BLaER1 (cell line): ENCODE data around the gene CLBA1.

ENCODE experiments used
- H3K27ac ChIP-seq: shearing (Covaris generic); formaldehyde crosslinking; 2 replicates; pipeline ENCODE4 v1.8.1; 2022
- H3K27me3 ChIP-seq: shearing (Covaris generic); formaldehyde crosslinking; 2 replicates; pipeline ENCODE4 v1.8.1; 2022
- H3K36me3 ChIP-seq: shearing (Covaris generic); formaldehyde crosslinking; 2 replicates; pipeline ENCODE4 v1.8.1; 2022
- H3K4me1 ChIP-seq: shearing (Covaris generic); formaldehyde crosslinking; 2 replicates; pipeline ENCODE4 v1.8.1; 2022
- H3K4me2 ChIP-seq: shearing (Covaris generic); formaldehyde crosslinking; 2 replicates; pipeline ENCODE4 v1.8.1; 2022
- H3K4me3 ChIP-seq: shearing (Covaris generic); formaldehyde crosslinking; 2 replicates; pipeline ENCODE4 v1.8.1; 2022
- H3K9ac ChIP-seq: shearing (Covaris generic); formaldehyde crosslinking; 2 replicates; pipeline ENCODE4 v1.8.1; 2022
- H3K9me3 ChIP-seq: shearing (Covaris generic); formaldehyde crosslinking; 2 replicates; pipeline ENCODE4 v1.8.1; 2022
- H4K20me1 ChIP-seq: shearing (Covaris generic); formaldehyde crosslinking; 2 replicates; pipeline ENCODE4 v1.8.1; 2022
- Cebpa-rat ChIP-seq: shearing (Covaris generic); IDR thresholded peaks from 2 replicates; pipeline ENCODE4 v1.8.1; 2022

Gene CLBA1

GRCh38 chr14:105013150-105013785, 27.7 kb downstream of the CLBA1 start:
- no peak overlapping the region for H3K9ac ChIP-seq
- no peak for TF ChIP-seq Cebpa-rat
- H4K20me1 ChIP-seq: peaks cover 100% of the 10 kb centered on the region

GRCh38 chr14:105014032-105014431, 28.4 kb downstream of the CLBA1 start:
- Histone ChIP-seq H4K20me1 (peaks cover 100% of the 10 kb centered on the region), H3K27ac (no peak overlapping the region), H3K27me3 (no peaks in the 10 kb centered on the region), H3K4me1 (peaks cover 80% of the 10 kb centered on the region), H3K9me3 (no peaks in the 10 kb centered on the region), H3K9ac (0 out of 2 replicates have a peak overlapping the region, but pooled peaks have one; percentile 0), H3K36me3 (peaks cover 78% of the 10 kb centered on the region), H3K4me2 (peak overlapping the region; percentile 92), H3K4me3 (no peak overlapping the region)
- no peak for TF ChIP-seq Cebpa-rat

More at GRCh38 chr14:105013150-105013785, 27.7 kb downstream of the CLBA1 start:
- Histone ChIP-seq H3K27ac (no peak overlapping the region), H3K4me1 (peaks cover 72% of the 10 kb centered on the region), H3K4me3 (no peak overlapping the region), H3K27me3 (no peaks in the 10 kb centered on the region), H3K4me2 (peak overlapping the region; percentile 92), H3K36me3 (peaks cover 84% of the 10 kb centered on the region), H3K9me3 (no peaks in the 10 kb centered on the region)

DNA sequence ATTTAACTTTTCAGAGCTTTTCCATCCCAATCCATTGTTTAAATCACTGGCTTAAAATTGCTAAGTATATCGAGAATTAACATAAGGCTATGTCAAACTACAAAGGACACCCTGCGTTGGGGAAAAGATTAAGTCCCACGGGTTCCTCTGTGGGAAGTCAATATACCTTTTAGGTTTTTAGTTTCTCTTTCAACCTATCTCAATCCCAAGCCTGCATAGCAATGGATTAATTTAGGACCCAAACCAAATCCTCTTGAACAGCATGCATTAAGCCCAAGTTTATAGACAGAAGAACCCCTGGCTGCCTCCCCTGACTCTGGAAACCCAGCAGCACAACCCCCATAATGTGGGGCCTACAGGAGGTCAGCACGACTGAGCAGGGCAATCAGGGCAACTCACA, 29.0 kb downstream of the CLBA1 start:
- Histone ChIP-seq H3K36me3 (peaks cover 74% of the 10 kb centered on the region), H3K9ac (peak overlapping the region; percentile 49), H3K9me3 (no peaks in the 10 kb centered on the region), H3K4me1 (peaks cover 86% of the 10 kb centered on the region), H3K4me3 (no peak overlapping the region), H4K20me1 (peaks cover 100% of the 10 kb centered on the region), H3K27ac (peak overlapping the region; percentile 59), H3K27me3 (no peaks in the 10 kb centered on the region), H3K4me2 (peak overlapping the region; percentile 92)
- TF ChIP-seq Cebpa-rat: no peak

GRCh38 chr14:105015242-105015641, 29.7 kb downstream of the CLBA1 start:
- Histone ChIP-seq H4K20me1 (peaks cover 100% of the 10 kb centered on the region), H3K27ac (peak overlapping the region; percentile 59), H3K4me3 (no peak overlapping the region), H3K4me1 (peaks cover 91% of the 10 kb centered on the region), H3K9ac (peak overlapping the region; percentile 66), H3K9me3 (no peaks in the 10 kb centered on the region), H3K36me3 (peaks cover 68% of the 10 kb centered on the region), H3K27me3 (no peaks in the 10 kb centered on the region), H3K4me2 (peak overlapping the region; percentile 92)
- no peak for TF ChIP-seq Cebpa-rat

DNA sequence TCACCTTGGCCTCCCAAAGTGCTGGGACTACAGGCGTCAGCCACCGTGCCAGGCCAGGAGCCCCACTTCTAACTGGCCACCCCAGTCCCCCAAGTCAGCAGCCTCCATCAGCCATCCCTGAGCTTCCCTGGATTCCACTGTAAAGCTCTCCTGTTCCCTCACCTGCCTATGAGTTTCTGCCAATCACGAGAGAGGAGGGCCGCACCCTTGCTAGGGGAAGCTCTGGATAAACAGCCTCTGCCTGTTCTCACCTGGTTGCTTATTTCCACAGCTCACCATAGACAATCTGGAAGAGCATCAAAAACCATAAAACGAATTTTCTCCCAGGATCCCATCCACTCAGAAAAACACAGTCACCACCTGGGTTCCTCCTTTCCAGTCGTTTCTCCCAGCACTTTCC, 30.3 kb downstream of the CLBA1 start:
- no peak overlapping the region for H3K4me3 ChIP-seq

GRCh38 chr14:105018414-105018813, 32.8 kb downstream of the CLBA1 start:
- no peak for TF ChIP-seq Cebpa-rat
- peak overlapping the region; percentile 92 for H3K4me2 ChIP-seq
- H3K27ac ChIP-seq: peak overlapping the region; percentile 98
- H3K9ac ChIP-seq: peak overlapping the region; percentile 98; the same call in 1 of the 2 replicates
- peaks cover 38% of the 10 kb centered on the region for H3K36me3 ChIP-seq
- peaks cover 87% of the 10 kb centered on the region for H3K4me1 ChIP-seq
- H3K9me3 ChIP-seq: no peaks in the 10 kb centered on the region
- H3K27me3 ChIP-seq: no peaks in the 10 kb centered on the region
- 0 out of 2 replicates have a peak overlapping the region, but pooled peaks have one; percentile 19 for H3K4me3 ChIP-seq
- H4K20me1 ChIP-seq: peaks cover 74% of the 10 kb centered on the region

More for the DNA sequence above, 30.3 kb downstream of the CLBA1 start:
- peak overlapping the region; percentile 66 for H3K9ac ChIP-seq
- no peaks in the 10 kb centered on the region for H3K9me3 ChIP-seq
- H3K4me1 ChIP-seq: peaks cover 89% of the 10 kb centered on the region
- no peaks in the 10 kb centered on the region for H3K27me3 ChIP-seq
- peak overlapping the region; percentile 92 for H3K4me2 ChIP-seq
- no peak for TF ChIP-seq Cebpa-rat
- H4K20me1 ChIP-seq: peaks cover 99% of the 10 kb centered on the region
- peaks cover 61% of the 10 kb centered on the region for H3K36me3 ChIP-seq
- H3K27ac ChIP-seq: peak overlapping the region; percentile 59

DNA sequence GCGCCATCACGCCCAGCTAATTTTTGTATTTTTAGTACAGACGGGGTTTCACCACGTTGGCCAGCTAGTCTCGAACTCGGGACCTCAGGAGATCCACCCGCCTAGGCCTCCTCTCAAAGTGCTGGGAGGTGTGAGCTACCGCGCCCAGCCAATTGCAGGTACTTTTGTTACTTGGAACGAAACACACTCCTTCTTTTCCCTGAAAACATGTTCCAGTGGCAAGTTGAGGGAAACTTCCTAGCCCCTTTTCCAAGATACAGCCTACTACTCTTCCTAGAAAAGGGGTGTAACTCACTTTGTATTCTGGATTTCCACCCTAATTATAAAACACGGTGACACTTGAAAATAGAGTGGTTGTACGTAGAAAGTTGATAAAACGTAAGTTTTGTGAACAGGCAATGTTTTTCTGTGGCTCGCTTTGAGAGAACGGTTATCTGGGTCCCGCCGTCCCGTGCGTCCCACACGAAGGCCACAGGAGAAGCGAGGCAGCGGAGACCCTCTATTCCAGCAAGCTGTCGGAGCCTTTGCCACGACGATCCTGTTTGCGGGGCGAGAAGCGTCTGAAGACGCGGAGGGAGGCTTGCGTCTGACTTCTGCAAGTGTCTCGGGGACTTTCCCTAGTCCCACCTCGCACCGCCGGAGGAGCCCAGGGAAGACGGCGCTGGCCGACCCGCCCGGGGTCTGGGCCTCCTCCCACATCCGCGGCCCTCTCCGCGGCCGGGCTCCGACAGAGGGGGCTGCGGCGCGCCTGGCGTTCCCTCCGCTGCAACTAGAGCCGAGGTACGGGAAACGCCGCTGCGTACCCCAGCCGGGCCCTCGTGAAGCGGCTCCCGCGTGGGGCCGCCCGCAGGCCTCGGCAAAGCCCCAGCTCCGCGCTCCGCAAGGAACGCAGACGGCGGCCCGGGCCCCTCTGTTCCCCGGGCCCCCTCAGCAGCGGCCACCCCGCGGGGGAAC, 34.5 kb downstream of the CLBA1 start:
- Histone ChIP-seq H3K4me1 (peaks cover 87% of the 10 kb centered on the region), H3K27ac (peak overlapping the region; percentile 98), H3K9me3 (no peaks in the 10 kb centered on the region), H3K4me3 (peak overlapping the region; percentile 83), H3K27me3 (no peaks in the 10 kb centered on the region), H4K20me1 (peaks cover 56% of the 10 kb centered on the region), H3K4me2 (peak overlapping the region; percentile 92), H3K36me3 (peaks cover 31% of the 10 kb centered on the region), H3K9ac (peak overlapping the region; percentile 98)
- TF ChIP-seq Cebpa-rat: no peak

DNA sequence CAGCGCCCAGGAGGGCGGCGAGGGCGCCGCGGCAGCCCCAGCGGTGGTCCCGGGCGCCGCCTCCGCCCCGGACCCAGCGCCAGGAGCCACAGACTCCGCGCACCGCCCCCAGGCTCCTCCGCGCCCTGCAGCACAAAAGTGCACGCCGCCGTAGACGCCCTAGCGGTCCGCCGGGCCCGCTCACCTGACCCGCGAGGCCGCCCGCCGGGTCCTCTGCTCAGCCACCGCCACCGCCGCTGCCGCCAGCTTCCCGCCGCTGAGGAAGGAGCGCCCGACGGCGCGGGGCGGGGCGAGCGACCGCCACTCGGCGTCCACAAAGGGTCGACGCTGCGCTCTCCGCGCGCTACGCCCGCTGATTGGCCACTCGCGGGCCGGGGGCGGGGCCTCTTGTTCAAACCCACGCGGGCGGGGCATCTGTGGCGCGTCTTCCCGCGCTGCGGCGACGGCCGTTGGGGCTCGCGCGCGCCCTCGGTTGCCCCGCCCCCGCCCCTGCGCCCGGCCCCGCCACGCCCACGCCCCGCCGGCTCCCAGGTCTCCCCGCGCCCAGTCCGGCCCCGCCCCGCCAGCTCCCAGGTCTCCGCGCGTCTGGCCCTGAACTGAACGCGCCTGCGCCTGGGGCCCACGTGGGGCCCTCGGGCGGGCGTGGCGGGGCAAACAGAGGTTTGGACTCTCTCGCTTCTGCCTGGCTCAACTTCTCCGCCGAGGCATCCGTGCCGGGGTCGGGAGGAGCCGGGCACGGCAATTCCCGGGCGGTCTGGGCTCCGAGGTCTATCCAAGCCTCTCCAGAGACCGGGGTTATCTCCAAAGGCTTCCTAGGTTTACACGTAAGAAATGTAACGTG, 35.4 kb downstream of the CLBA1 start, which contains the start of gene CDCA4:
TSS of gene CDCA4 (minus strand) at position 269 of the 841 bp plus-strand sequence. CDS start 9,154 bp downstream, outside the sequence.
- no peak for TF ChIP-seq Cebpa-rat
- Histone ChIP-seq H3K27ac (peak within 1 kb of the TSS; percentile 98), H4K20me1 (peaks cover 47% of the 10 kb centered on the region), H3K9me3 (no peaks in the 10 kb centered on the region), H3K27me3 (no peaks in the 10 kb centered on the region), H3K4me2 (peak within 1 kb of the TSS; percentile 99), H3K36me3 (peaks cover 22% of the 10 kb centered on the region), H3K4me1 (peaks cover 87% of the 10 kb centered on the region), H3K4me3 (peak within 1 kb of the TSS; percentile 83), H3K9ac (peak within 1 kb of the TSS; percentile 98)
